Keratinocyte (primary cell): ENCODE data around the gene CMAS.
"Not testable (repeated sequence)": the region's sequence is repeated elsewhere in the genome, so short reads cannot be mapped to it uniquely, and the experiment has no call there.

ENCODE experiments used
- EZH2 ChIP-seq: IDR thresholded peaks from one replicate; pipeline ENCODE4 v1.6.1; 2012; ENCODE audit warnings: inconsistent platforms, mild to moderate bottlenecking, low read length, moderate library complexity
- TF ChIP-seq, protein P1 (sequence below), 3 experiments: IDR thresholded peaks in 1 of 3; conservative IDR thresholded peaks in 1 of 3; optimal IDR thresholded peaks in 1 of 3; 2 replicates in 2 of 3; 3 replicates in 1 of 3; pipeline versions ENCODE3 to v1.5.1; 2011; ENCODE audit warnings: low read length in 3 of 3, mild to moderate bottlenecking in 3 of 3, moderate library complexity in 2 of 3, control low read depth in 1 of 3, inconsistent platforms in 1 of 3; ENCODE audit not compliant: insufficient read depth in 2 of 3; ENCODE audit errors: extremely low read depth in 1 of 3

DNA sequence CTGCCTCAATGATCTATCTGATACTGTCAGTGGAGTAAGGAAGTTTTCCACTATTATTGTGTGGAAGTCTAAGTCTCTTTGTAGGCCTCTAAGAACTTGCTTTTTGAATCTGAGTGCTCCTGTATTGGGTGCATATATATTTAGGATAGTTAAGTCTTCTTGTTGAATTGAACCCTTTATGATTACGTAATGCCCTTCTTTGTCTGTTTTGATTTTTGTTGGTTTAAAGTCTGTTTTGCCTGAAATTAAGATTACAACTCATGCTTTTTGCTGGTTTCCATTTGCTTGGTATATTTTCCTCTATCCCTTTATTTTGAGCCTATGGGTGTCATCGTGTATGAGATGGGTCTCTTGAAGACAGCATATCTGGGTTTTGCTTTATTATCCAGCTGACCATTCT is 53.0 kb downstream of the CMAS start:
- TF ChIP-seq, protein P1, sequence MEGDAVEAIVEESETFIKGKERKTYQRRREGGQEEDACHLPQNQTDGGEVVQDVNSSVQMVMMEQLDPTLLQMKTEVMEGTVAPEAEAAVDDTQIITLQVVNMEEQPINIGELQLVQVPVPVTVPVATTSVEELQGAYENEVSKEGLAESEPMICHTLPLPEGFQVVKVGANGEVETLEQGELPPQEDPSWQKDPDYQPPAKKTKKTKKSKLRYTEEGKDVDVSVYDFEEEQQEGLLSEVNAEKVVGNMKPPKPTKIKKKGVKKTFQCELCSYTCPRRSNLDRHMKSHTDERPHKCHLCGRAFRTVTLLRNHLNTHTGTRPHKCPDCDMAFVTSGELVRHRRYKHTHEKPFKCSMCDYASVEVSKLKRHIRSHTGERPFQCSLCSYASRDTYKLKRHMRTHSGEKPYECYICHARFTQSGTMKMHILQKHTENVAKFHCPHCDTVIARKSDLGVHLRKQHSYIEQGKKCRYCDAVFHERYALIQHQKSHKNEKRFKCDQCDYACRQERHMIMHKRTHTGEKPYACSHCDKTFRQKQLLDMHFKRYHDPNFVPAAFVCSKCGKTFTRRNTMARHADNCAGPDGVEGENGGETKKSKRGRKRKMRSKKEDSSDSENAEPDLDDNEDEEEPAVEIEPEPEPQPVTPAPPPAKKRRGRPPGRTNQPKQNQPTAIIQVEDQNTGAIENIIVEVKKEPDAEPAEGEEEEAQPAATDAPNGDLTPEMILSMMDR (optimal IDR thresholded peaks at IDR 0.05 in 1 of 3, IDR thresholded peaks at IDR 0.05 in 1 of 3, conservative IDR thresholded peaks at IDR 0.05 in 1 of 3; ENCODE audit: extremely low read depth in 1 of 3, insufficient read depth in 2 of 3, low read length in 3 of 3) = not testable (repeated sequence)
- TF ChIP-seq EZH2 = not testable (repeated sequence)
